ENCODE measurements around the gene UBAC1. TPM values are rescaled to one million over a fixed set of nuclear protein-coding genes. Genes with fewer than 3 reads are reported as not detected.
A peak's percentile ranks its signal among the peaks of the same experiment; 100 is the strongest.

UBAC1 gene
- total and polyA plus RNA-seq, 9 of the 15 experiments (the other 6 are each of a cell fraction or from before 2014, with no cell fraction given): 94.0 to 399 (median 228) TPM

- no peaks in the 10 kb centered on the region for H3K79me2 ChIP-seq (ENCODE audit: control insufficient read depth, insufficient read depth, low read length)
- no peak overlapping the region for H3K4me3 ChIP-seq
- H3K9ac ChIP-seq (ENCODE audit: insufficient read depth in 1 of 2, low read depth in 2 of 2, low read length in 2 of 2): no peak overlapping the region; a peak in 1 of 4 replicates
- H3K9me1 ChIP-seq (ENCODE audit: control insufficient read depth, insufficient read depth, low read length): no peaks in the 10 kb centered on the region
- no peak overlapping the region for H3K27ac ChIP-seq (ENCODE audit: extremely low read depth, low read depth, low read length)
- H3K27me3 ChIP-seq (ENCODE audit: control insufficient read depth in 2 of 2, insufficient read depth in 2 of 2, low read length in 2 of 2): no peaks in the 10 kb centered on the region
- H3K4me2 ChIP-seq (ENCODE audit: insufficient read depth, low read length): no peak overlapping the region
- DNase-seq (ENCODE audit: extremely low read depth in 1 of 4, low spot score in 3 of 4): no peak
- 94% methylated on average over 18 of the region's 24 CpGs for WGBS (ENCODE audit: insufficient coverage, low coverage, missing lambda C conversion rate)
- peaks cover 15% of the 10 kb centered on the region for H3K9me3 ChIP-seq (replicated peaks; ENCODE audit: control insufficient read depth, insufficient read depth, low read depth, low read length)
- H4K20me1 ChIP-seq (replicated peaks; ENCODE audit: control insufficient read depth, insufficient read depth, low read length): no peaks in the 10 kb centered on the region
- no peak overlapping the region for H2AFZ ChIP-seq (ENCODE audit: low read depth, low read length)
- TF ChIP-seq ZNF408 (CRISPR knock-in tag; IDR thresholded peaks at IDR 0.05; ENCODE audit: low read depth) (no peak), POLR2G (IDR thresholded peaks at IDR 0.05; ENCODE audit: low read depth, low read length) (peak; percentile 63; the same call in 1 of the 2 replicates), SP1 (CRISPR knock-in tag; IDR thresholded peaks at IDR 0.05) (no peak), CBX1 (IDR thresholded peaks at IDR 0.05; ENCODE audit: low read depth) (no peak), ZNF655 (CRISPR knock-in tag; IDR thresholded peaks at IDR 0.05) (no peak), XRCC4 (IDR thresholded peaks at IDR 0.05; ENCODE audit: extremely low read depth, insufficient read depth, insufficient read length) (no peak), RBM22 (IDR thresholded peaks at IDR 0.05; ENCODE audit: low read depth, low read length, poor library complexity, severe bottlenecking) (peak; percentile 59), RFX5 (IDR thresholded peaks at IDR 0.05; ENCODE audit: low read depth, low read length) (no peak)
- POLR2A ChIA-PET: interaction anchor here (0.6 to 1.1 kb wide), 7 partner anchors 11 to 405 kb away, joined by 3 to 4 read pairs (median 3); no protein-coding TSS in a partner anchor
- H3K4me1 ChIP-seq (replicated peaks in 1 of 2; ENCODE audit: control insufficient read depth in 2 of 2, insufficient read depth in 2 of 2, low read length in 2 of 2): peaks cover 0 to 17% of the 10 kb centered on the region in 2 experiments; a peak in 2 of 5 replicates
- no peak for FAIRE-seq
- in situ Hi-C loops (cut with MboI): no loop called here
- peaks cover 65% of the 10 kb centered on the region; the same call in 2 of the 3 replicates for H3K36me3 ChIP-seq (ENCODE audit: control insufficient read depth, insufficient read depth, low read length)
- CTCF ChIA-PET (ENCODE audit: low intra/inter-chr PET ratio): no interaction called here
- BruUV-seq (replicated peaks): no TSS peak
- no peak; the same call in 2 of the 3 replicates for ATAC-seq
- intact Hi-C loops (cut with micrococcal nuclease): no loop called here
Measured at GRCh38 chr9:135920973-135921585, 40.1 kb downstream of the UBAC1 start.
